Activated naive CD8-positive, alpha-beta T cell treated with anti-CD3 and anti-CD28 coated beads, Interleukin-2, amount 50 U/mL, for 24 hours (primary cell): ENCODE results near the gene P3H3.
A peak's percentile ranks its signal among the peaks of the same experiment; 100 is the strongest.

ENCODE experiments used
- ATAC-seq: fragments of 150-1000 bp; cut with Tn5 transposase; one replicate; pipeline ENCODE4 v1.10.0; 2021
- DNase-seq: peaks from one replicate; pipeline ENCODE4 v3.0.0; 2021
- H3K27ac Mint-ChIP-seq: one replicate; pipeline ENCODE4 v1.8.0; 2021; ENCODE audit warnings: mild to moderate bottlenecking, mixed read lengths
- H3K27me3 Mint-ChIP-seq: one replicate; pipeline ENCODE4 v1.8.0; 2021; ENCODE audit warnings: mixed read lengths
- H3K36me3 Mint-ChIP-seq: one replicate; pipeline ENCODE4 v1.8.0; 2021; ENCODE audit warnings: low read depth, mixed read lengths
- H3K4me1 Mint-ChIP-seq: one replicate; pipeline ENCODE4 v1.8.0; 2021; ENCODE audit warnings: mixed read lengths
- H3K4me3 Mint-ChIP-seq: one replicate; pipeline ENCODE4 v1.8.0; 2021; ENCODE audit warnings: mild to moderate bottlenecking, moderate library complexity, mixed read lengths
- H3K9me3 Mint-ChIP-seq: one replicate; pipeline ENCODE4 v1.8.0; 2021; ENCODE audit warnings: mixed read lengths

The P3H3 gene

DNA sequence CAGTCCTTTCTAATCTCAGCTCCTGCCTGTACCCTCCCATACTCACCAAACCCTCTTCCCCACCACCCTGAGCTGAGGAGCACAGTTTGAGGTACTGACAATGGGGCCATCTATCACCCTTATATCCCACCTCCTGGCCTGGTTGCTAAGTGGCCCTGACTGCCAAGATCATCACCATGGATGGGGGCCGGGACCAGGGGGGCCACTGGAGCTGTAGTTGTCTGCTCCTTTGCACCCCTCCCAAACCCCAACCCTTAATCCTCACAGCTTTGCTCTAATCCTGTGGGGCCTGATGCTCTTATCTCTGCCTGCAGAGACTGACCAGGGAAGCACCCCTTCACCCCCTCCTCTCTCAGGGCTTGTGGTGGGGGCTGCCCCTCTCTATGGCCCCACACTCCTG, 12.1 kb downstream of the P3H3 start:
- DNase-seq (no peak), ATAC-seq (no peak)
- Mint-ChIP-seq H3K4me1 (no peaks in the 10 kb centered on the region), H3K9me3 (no peaks in the 10 kb centered on the region), H3K36me3 (no peaks in the 10 kb centered on the region), H3K27me3 (no peaks in the 10 kb centered on the region), H3K27ac (no peak overlapping the region), H3K4me3 (no peak overlapping the region)

DNA sequence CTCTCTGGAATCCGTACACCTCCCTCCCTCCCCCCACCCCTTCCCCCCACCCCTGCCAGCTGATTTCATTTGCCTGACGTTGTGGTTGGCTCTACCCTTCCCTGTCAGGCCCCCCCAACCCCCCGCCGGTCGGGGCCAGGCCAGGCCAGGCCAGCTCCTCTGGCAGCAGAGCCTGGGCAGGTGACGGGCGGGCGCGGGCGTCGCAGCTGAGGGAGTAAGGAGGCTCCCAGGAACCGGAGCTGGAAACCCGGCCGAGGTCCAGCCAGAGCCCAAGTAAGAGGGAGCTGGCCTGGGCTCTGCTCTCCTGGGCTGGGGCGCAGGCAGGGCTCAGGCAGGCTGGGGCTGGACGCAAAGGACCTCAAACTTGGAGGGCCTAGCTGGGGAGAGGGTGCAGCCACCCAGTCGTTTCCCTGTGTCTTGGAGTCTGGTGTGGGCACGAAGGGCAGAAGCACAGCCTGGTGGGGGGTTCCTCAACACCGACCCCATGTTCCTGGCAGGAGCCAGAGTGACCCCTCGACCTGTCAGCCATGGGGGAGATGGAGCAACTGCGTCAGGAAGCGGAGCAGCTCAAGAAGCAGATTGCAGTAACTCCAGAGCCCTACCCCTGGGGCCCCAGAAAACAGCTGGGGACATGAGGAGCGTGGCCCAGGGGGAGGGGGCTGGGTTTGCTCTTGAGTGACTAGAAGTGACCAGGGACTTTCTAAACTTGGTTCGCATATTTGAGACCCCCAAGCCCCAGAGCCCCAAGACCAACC, 12.7 kb downstream of the P3H3 start, which contains the start of gene GNB3:
Gene GNB3, plus strand, starts transcription at position 165 of the 755 bp plus-strand sequence. Its CDS starts 363 bp downstream, at position 528.
- H3K27me3 Mint-ChIP-seq, result no peaks in the 10 kb centered on the region
- DNase-seq (no peak), ATAC-seq (no peak)
- H3K36me3 Mint-ChIP-seq, result no peaks in the 10 kb centered on the region
- no peak within 1 kb of the TSS for H3K27ac Mint-ChIP-seq
- H3K9me3 Mint-ChIP-seq, result no peaks in the 10 kb centered on the region
- no peaks in the 10 kb centered on the region for H3K4me1 Mint-ChIP-seq
- H3K4me3 Mint-ChIP-seq, result no peak within 1 kb of the TSS

DNA sequence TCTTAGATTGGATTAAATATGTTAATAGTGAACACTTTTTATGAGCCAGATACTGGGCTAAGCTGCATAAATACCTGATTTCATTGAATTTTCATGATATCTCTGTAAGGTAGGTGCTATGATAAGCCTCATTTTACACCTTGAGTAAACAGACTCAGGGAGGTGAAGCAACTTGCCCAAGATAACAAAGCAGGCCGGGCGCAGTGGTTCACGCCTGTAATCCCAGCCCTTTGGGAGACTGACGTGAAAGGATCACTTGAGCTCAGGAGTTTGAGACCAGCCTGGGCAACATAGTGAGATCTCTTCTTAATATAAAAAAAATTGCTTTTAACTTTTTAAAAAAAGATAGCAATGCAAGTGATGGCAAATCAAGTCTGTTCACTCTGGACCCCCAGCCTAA, 13.9 kb downstream of the P3H3 start:
- Mint-ChIP-seq H3K27me3 (no peaks in the 10 kb centered on the region), H3K9me3 (no peaks in the 10 kb centered on the region), H3K4me1 (no peaks in the 10 kb centered on the region), H3K27ac (no peak overlapping the region), H3K4me3 (no peak overlapping the region), H3K36me3 (no peaks in the 10 kb centered on the region)
- ATAC-seq, result no peak
- DNase-seq, result no peak

DNA sequence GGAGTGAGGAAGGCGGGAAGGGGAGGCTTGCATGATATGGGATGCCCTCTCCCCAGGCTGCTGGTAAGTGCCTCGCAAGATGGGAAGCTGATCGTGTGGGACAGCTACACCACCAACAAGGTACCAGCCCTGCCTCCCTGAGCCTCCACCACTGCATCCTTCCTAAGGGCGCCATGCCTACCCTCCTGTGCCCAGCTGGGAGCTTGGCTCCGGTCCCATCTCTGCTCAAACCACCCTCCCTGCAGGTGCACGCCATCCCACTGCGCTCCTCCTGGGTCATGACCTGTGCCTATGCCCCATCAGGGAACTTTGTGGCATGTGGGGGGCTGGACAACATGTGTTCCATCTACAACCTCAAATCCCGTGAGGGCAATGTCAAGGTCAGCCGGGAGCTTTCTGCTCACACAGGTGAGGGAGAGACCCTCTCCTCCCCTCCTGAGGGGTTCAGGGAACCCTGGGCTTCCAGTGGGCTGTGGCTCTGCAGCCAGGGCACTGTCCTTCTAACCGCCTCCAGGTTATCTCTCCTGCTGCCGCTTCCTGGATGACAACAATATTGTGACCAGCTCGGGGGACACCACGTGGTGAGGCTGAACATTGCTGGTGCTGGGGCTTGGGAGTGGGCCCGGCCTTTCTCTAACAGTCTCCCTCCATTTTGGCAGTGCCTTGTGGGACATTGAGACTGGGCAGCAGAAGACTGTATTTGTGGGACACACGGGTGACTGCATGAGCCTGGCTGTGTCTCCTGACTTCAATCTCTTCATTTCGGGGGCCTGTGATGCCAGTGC, 15.1 kb downstream of the P3H3 start:
- Mint-ChIP-seq H3K27ac (no peak overlapping the region), H3K36me3 (peaks cover 9% of the 10 kb centered on the region), H3K27me3 (no peaks in the 10 kb centered on the region), H3K9me3 (no peaks in the 10 kb centered on the region), H3K4me3 (no peak overlapping the region), H3K4me1 (peaks cover 2% of the 10 kb centered on the region)
- DNase-seq (no peak), ATAC-seq (peak; percentile 16)

DNA sequence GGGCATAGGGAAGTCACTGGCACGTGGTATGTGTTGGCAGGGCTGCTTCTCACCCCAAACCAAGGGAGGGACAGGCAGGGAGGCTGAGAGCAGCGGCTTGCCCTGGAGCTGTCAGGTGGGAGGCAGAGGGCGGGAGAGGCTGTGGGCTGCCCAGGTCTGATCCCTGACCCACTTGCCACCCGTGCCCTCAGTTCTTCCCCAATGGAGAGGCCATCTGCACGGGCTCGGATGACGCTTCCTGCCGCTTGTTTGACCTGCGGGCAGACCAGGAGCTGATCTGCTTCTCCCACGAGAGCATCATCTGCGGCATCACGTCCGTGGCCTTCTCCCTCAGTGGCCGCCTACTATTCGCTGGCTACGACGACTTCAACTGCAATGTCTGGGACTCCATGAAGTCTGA, 17.2 kb downstream of the P3H3 start:
- no peak overlapping the region for H3K27ac Mint-ChIP-seq
- no peaks in the 10 kb centered on the region for H3K9me3 Mint-ChIP-seq
- no peak overlapping the region for H3K4me3 Mint-ChIP-seq
- no peaks in the 10 kb centered on the region for H3K27me3 Mint-ChIP-seq
- H3K4me1 Mint-ChIP-seq, result peaks cover 15% of the 10 kb centered on the region
- ATAC-seq, result no peak
- H3K36me3 Mint-ChIP-seq, result peaks cover 20% of the 10 kb centered on the region
- no peak for DNase-seq

DNA sequence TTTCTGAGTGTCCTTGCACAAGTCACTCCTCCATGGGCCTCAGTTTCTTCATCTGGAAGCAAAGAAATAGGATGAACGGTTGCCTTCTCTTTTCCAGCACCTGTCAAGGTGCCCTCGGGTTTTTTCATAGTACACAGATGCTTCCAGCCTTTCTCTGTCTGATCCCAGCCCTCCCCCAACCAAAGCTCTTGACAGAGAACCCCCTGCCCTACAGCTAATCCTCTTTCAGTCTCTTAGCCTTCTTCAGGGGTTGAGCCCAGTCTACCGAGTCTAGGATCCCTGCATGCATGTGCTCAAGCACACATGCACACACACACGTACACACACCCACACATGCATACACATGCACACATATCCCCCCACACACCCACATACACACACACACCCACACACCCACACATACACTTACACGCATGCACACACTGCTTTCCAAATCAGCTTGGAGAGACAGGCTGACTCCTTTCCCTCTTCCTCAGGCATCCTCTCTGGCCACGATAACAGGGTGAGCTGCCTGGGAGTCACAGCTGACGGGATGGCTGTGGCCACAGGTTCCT, 18.2 kb downstream of the P3H3 start:
- peaks cover 23% of the 10 kb centered on the region for H3K36me3 Mint-ChIP-seq
- no peak overlapping the region for H3K4me3 Mint-ChIP-seq
- no peak for DNase-seq
- H3K9me3 Mint-ChIP-seq, result no peaks in the 10 kb centered on the region
- H3K4me1 Mint-ChIP-seq, result peaks cover 20% of the 10 kb centered on the region
- H3K27ac Mint-ChIP-seq, result no peak overlapping the region
- no peaks in the 10 kb centered on the region for H3K27me3 Mint-ChIP-seq
- ATAC-seq, result no peak

DNA sequence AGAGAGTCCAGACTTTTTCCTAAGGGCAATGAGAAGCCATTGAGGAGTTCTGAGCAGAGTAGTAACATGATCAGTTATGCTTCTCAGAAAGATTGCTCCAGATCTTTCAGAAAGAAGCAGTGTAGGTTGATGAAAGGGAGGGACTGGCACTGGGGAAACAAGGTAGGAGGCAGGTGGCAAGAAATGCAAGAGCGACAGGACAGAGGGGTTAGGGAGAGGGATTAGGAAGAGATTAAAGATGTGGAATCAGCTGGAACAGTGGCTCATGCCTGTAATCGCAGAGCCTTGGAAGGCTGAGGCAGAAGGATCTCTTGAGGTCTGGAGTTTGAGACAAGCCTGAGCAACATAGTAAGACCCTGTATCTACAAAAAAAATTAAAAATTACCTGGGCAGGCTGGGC, 19.5 kb downstream of the P3H3 start:
- peaks cover 23% of the 10 kb centered on the region for H3K36me3 Mint-ChIP-seq
- no peak overlapping the region for H3K4me3 Mint-ChIP-seq
- H3K27me3 Mint-ChIP-seq, result no peaks in the 10 kb centered on the region
- H3K4me1 Mint-ChIP-seq, result peaks cover 20% of the 10 kb centered on the region
- no peak overlapping the region for H3K27ac Mint-ChIP-seq
- ATAC-seq (no peak), DNase-seq (no peak)
- H3K9me3 Mint-ChIP-seq, result no peaks in the 10 kb centered on the region

DNA sequence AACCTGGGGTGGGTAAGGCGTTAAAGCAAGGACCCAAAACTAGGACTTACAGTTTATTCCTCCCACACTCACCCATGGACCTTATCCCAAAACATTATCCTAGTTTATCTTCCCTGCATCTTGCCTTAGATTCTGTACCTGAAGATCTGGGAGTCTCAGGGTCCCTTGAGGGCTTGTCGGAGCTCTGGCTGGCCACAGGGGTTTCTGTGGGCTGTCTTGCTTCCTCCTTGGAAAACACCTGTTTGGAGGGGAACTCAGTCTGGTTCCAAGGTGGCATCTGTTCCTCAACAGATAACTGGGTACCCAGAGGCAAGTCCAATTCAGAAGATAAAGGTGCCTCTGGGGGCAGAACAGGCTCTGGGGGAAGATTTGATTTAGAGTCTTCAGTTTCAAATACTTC, 21.2 kb downstream of the P3H3 start:
- no peak for DNase-seq
- Mint-ChIP-seq H3K36me3 (peaks cover 31% of the 10 kb centered on the region), H3K27ac (no peak overlapping the region), H3K27me3 (no peaks in the 10 kb centered on the region), H3K4me3 (peak overlapping the region; percentile 89), H3K4me1 (peaks cover 36% of the 10 kb centered on the region), H3K9me3 (no peaks in the 10 kb centered on the region)
- no peak for ATAC-seq

DNA sequence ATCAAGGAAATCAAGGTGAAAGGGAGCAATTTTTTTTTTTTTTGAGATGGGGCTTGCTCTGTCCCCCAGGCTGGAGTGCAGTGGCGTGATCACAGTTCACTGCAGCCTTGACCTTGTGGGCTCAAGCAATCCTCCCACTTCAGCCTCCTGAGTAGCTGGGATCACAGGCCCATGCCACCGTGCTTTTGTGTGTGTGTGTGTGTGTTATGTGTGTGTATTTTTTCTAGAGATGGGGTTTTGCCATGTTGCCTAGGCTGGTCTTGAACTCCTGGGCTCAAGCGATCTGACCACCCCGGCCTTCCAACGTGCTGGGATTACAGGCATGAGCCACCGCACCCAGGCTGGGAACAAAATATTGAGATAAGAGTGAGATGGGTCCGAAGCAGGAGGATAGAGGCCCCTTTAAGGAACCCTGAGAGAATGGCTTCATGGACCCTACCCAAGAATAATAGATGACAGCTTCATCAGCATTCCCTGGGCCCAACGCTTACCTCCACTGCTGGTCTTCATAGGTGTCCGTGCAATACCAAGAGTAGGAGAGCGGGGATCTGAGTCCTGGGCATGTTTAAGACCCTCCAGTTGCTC, 21.9 kb downstream of the P3H3 start:
- Mint-ChIP-seq H3K27ac (no peak overlapping the region), H3K36me3 (peaks cover 31% of the 10 kb centered on the region), H3K27me3 (no peaks in the 10 kb centered on the region), H3K9me3 (no peaks in the 10 kb centered on the region), H3K4me1 (peaks cover 42% of the 10 kb centered on the region), H3K4me3 (peak overlapping the region; percentile 89)
- ATAC-seq (no peak), DNase-seq (no peak)

DNA sequence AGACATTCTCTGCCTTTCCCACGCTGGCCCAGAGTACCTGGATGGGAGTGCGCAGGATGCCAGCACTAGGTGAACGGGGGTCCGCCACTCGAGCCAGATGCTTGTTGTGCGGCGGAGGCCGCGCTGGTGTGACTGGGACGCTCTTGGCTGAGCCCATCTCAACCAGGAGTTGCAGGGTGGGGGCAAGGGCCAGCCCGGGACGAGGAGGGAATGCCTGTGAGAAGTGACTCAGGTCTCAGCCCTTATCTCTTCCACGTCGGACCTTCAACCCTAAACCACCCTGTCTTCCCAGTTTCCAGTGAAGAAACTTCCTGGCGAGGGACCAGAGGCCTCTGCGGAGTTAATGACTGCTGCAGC, 22.6 kb downstream of the P3H3 start:
- ATAC-seq (no peak), DNase-seq (no peak)
- H3K9me3 Mint-ChIP-seq, result no peaks in the 10 kb centered on the region
- H3K27ac Mint-ChIP-seq, result peak overlapping the region; percentile 96
- H3K27me3 Mint-ChIP-seq, result no peaks in the 10 kb centered on the region
- H3K36me3 Mint-ChIP-seq, result peaks cover 34% of the 10 kb centered on the region
- peaks cover 42% of the 10 kb centered on the region for H3K4me1 Mint-ChIP-seq
- peak overlapping the region; percentile 89 for H3K4me3 Mint-ChIP-seq

DNA sequence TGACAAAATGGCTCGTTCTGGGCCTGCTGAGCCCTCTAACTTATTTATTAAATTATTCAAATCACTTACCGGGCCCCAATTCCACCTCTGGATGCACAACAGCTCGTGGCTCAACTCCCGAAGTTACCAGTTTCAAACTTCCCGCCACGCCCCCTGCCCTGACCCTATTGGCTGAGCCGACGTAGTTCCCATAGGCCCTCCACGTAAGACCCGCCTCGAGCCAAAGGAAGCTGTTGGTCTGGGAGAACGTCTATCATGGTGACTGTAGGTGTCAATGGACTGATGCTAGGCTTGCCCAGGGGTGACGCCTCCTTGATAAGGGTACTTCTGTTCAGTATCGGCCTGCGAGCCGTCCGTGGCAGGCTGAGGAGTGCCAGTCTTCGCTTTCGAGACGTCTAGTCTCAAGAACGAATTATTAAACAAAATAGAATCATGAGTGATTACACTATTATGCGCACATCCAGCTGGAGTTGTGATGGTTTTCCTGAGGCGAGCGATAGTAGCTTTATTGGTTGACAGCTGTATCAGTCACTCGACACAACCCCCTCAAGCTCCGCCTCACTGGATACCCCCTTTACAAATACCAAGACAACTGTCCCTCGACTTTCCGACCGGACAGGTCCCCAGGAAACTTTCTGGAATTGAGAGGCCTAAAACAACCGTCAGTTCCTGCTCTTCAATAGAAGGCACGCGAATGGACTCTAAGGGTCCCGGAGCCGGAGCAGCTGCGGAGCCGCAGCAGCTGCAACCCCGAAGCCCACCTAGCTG, 23.1 kb downstream of the P3H3 start, which contains the start of gene CDCA3:
Gene CDCA3, minus strand, starts transcription at position 134 of the 768 bp plus-strand sequence. CDS start 334 bp downstream, outside the sequence.
- peak; percentile 95 for DNase-seq
- Mint-ChIP-seq H3K36me3 (peaks cover 36% of the 10 kb centered on the region), H3K27me3 (no peaks in the 10 kb centered on the region), H3K9me3 (no peaks in the 10 kb centered on the region), H3K4me1 (peaks cover 42% of the 10 kb centered on the region), H3K27ac (peak within 1 kb of the TSS; percentile 96), H3K4me3 (peak within 1 kb of the TSS; percentile 89)
- ATAC-seq, result peak; percentile 63

DNA sequence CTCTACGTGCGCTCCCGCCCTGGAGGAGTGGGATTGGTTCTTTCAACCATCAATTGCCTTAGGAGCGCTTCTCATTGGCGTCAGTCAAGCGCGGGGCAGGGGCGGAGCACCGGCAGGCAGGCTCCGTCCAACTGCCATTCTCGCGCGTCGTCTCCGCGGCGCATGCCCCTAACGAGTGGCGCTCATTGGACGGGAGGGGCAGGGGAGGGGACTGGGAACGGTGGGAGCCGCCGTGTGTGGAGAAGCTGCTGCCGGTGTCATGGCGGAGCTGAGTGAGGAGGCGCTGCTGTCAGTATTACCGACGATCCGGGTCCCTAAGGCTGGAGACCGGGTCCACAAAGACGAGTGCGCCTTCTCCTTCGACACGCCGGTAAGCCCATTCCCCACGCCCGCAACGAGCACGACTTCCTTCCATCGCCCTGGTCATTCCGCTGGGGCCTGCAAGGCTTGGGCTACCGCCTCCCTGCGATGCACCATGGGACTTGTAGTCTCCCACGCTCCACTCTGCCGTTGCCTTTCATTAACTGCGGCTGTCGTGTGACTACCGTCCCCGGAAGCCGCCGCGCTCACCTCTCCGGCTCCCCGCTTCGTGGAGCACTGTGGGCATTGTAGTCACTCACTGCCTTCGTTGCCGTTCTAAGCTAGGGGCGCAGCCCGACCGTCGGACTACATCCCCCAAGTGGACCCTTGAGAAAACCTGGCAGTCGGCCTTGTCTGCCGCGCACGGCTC, 23.9 kb downstream of the P3H3 start, which contains the start of gene USP5:
Gene USP5, plus strand, starts transcription at position 230 of the 730 bp plus-strand sequence. Its CDS starts 30 bp downstream, at position 260.
- H3K4me3 Mint-ChIP-seq, result peak within 1 kb of the TSS; percentile 89
- no peaks in the 10 kb centered on the region for H3K27me3 Mint-ChIP-seq
- DNase-seq (peak; percentile 97), ATAC-seq (peak; percentile 89)
- H3K36me3 Mint-ChIP-seq, result peaks cover 40% of the 10 kb centered on the region
- H3K4me1 Mint-ChIP-seq, result peaks cover 42% of the 10 kb centered on the region
- H3K27ac Mint-ChIP-seq, result peak within 1 kb of the TSS; percentile 96
- no peaks in the 10 kb centered on the region for H3K9me3 Mint-ChIP-seq

DNA sequence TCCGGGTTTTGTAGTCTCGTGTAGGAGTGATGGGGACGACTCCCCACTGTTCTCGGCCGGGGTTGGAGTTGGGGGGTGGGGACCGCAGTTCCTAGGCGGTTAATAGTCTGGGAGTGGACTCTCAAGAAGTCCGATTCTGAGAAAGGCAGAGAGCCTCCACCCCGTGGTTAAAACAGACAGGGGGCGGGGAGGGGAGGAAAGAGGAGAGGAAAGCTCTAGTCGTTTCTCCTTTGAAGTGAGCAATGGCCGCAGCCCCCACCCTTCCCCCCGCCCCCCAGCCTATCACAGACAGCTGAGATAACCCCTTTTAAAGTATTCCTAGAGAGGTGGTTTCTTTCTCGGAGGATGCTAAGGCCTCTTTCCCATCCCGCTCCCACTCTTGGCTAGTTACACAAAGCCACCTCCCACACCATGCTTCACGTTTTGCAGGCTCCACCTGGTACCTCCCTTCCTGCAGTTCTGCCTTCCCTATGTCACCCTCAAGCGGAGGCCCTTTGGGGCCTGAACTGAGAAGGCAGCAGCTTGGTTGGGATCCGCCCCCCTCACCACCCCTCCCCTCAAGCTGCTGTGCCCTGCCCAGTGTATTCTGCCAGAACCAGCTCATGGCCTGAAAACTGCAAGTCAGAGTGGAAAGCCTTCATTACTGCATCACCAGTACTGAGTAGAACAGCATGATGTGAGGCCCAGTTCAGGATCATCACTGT, 24.6 kb downstream of the P3H3 start:
- ATAC-seq, result peak; percentile 13
- H3K9me3 Mint-ChIP-seq, result no peaks in the 10 kb centered on the region
- H3K4me1 Mint-ChIP-seq, result peaks cover 42% of the 10 kb centered on the region

More for the DNA sequence above, 24.6 kb downstream of the P3H3 start:
- H3K27ac Mint-ChIP-seq, result peak overlapping the region; percentile 96
- no peaks in the 10 kb centered on the region for H3K27me3 Mint-ChIP-seq
- H3K36me3 Mint-ChIP-seq, result peaks cover 40% of the 10 kb centered on the region
- peak overlapping the region; percentile 89 for H3K4me3 Mint-ChIP-seq
- DNase-seq, result peak; percentile 69
